ENCODE results near the gene C10orf67. TPM values are rescaled to one million over a fixed set of nuclear protein-coding genes. Genes with fewer than 3 reads are reported as not detected.

Gene C10orf67
- polyA plus RNA-seq, 1 donor from 2014 or later, result 0.48 TPM

- no peak overlapping the region for H2AFZ ChIP-seq (ENCODE audit: low read depth, low read length)
- H3K4me2 ChIP-seq (ENCODE audit: low read length), result no peak overlapping the region
- no peak for TF ChIP-seq POLR2AphosphoS5 (IDR thresholded peaks at IDR 0.05)
- TF ChIP-seq MXI1 (conservative IDR thresholded peaks at IDR 0.05; ENCODE audit: poor library complexity, severe bottlenecking), result no peak
- TF ChIP-seq SMC3 (conservative IDR thresholded peaks at IDR 0.05; ENCODE audit: poor library complexity), result no peak
- no peak for TF ChIP-seq TAF1 (IDR thresholded peaks at IDR 0.05; ENCODE audit: low read depth)
- TF ChIP-seq EP300 (conservative IDR thresholded peaks at IDR 0.05; ENCODE audit: poor library complexity, severe bottlenecking), result no peak
- no peak for TF ChIP-seq CTCF (IDR thresholded peaks at IDR 0.05; ENCODE audit: poor library complexity, severe bottlenecking)
- TF ChIP-seq REST (IDR thresholded peaks at IDR 0.05; ENCODE audit: borderline replicate concordance), result no peak
- no peak for TF ChIP-seq RAD21 (conservative IDR thresholded peaks at IDR 0.05)
- no peak for TF ChIP-seq EZH2 (IDR thresholded peaks at IDR 0.05; ENCODE audit: borderline replicate concordance, insufficient read depth, low read length, poor library complexity, severe bottlenecking)
- H3K9me2 ChIP-seq (ENCODE audit: insufficient read depth, low read length), result no peaks in the 10 kb centered on the region
- no peaks in the 10 kb centered on the region for H3K36me3 ChIP-seq (ENCODE audit: insufficient read depth, low read length)
- peaks cover 88% of the 10 kb centered on the region for H3K27me3 ChIP-seq (ENCODE audit: insufficient read depth, low read depth, low read length)
- H3K9me3 ChIP-seq (ENCODE audit: low read length), result no peaks in the 10 kb centered on the region
- H3K4me3 ChIP-seq (ENCODE audit: low read length), result no peak overlapping the region
- H3K27ac ChIP-seq (ENCODE audit: low read length), result no peak overlapping the region
- no peaks in the 10 kb centered on the region for H4K20me1 ChIP-seq (ENCODE audit: insufficient read depth)
- H3K9ac ChIP-seq (ENCODE audit: low read length), result no peak overlapping the region
- no peaks in the 10 kb centered on the region for H3K79me2 ChIP-seq (replicated peaks; ENCODE audit: insufficient read depth, low read length)
- H3F3A ChIP-seq (ENCODE audit: insufficient read depth, low read length, poor library complexity, severe bottlenecking), result no peaks in the 10 kb centered on the region
Observed at GRCh38 chr10:23202779-23203178, 141.8 kb downstream of the C10orf67 start.

GRCh38 chr10:23201837-23202236, 142.8 kb downstream of the C10orf67 start:
- Histone ChIP-seq H3K9me2 (ENCODE audit: insufficient read depth, low read length) (no peaks in the 10 kb centered on the region), H3K9ac (ENCODE audit: low read length) (no peak overlapping the region), H3F3A (ENCODE audit: insufficient read depth, low read length, poor library complexity, severe bottlenecking) (no peaks in the 10 kb centered on the region), H3K4me2 (ENCODE audit: low read length) (no peak overlapping the region), H3K79me2 (replicated peaks; ENCODE audit: insufficient read depth, low read length) (no peaks in the 10 kb centered on the region), H3K27ac (ENCODE audit: low read length) (no peak overlapping the region), H3K27me3 (ENCODE audit: insufficient read depth, low read depth, low read length) (peaks cover 97% of the 10 kb centered on the region), H3K9me3 (ENCODE audit: low read length) (no peaks in the 10 kb centered on the region), H2AFZ (ENCODE audit: low read depth, low read length) (no peak overlapping the region), H3K36me3 (ENCODE audit: insufficient read depth, low read length) (no peaks in the 10 kb centered on the region), H4K20me1 (ENCODE audit: insufficient read depth) (no peaks in the 10 kb centered on the region), H3K4me3 (ENCODE audit: low read length) (no peak overlapping the region)
- no peak for TF ChIP-seq REST (IDR thresholded peaks at IDR 0.05; ENCODE audit: borderline replicate concordance)
- no peak for TF ChIP-seq MXI1 (conservative IDR thresholded peaks at IDR 0.05; ENCODE audit: poor library complexity, severe bottlenecking)
- no peak for TF ChIP-seq SMC3 (conservative IDR thresholded peaks at IDR 0.05; ENCODE audit: poor library complexity)
- TF ChIP-seq POLR2AphosphoS5 (IDR thresholded peaks at IDR 0.05), result no peak
- TF ChIP-seq CTCF (IDR thresholded peaks at IDR 0.05; ENCODE audit: poor library complexity, severe bottlenecking), result no peak
- no peak for TF ChIP-seq TAF1 (IDR thresholded peaks at IDR 0.05; ENCODE audit: low read depth)
- no peak for TF ChIP-seq EZH2 (IDR thresholded peaks at IDR 0.05; ENCODE audit: borderline replicate concordance, insufficient read depth, low read length, poor library complexity, severe bottlenecking)
- TF ChIP-seq EP300 (conservative IDR thresholded peaks at IDR 0.05; ENCODE audit: poor library complexity, severe bottlenecking), result no peak
- TF ChIP-seq RAD21 (conservative IDR thresholded peaks at IDR 0.05), result no peak
